GM19025 (cell line): Measurements from ENCODE around the gene CACNB2.

ENCODE experiments used
- ATAC-seq: cut with Tn5 transposase; IDR thresholded peaks from one replicate; pipeline ENCODE4 v1.9.1; 2021; ENCODE audit warnings: mild to moderate bottlenecking, low read depth, moderate library complexity; ENCODE audit not compliant: unreplicated experiment

The CACNB2 gene

GRCh38 chr10:18486438-18486837, 346.2 kb downstream of the CACNB2 start:
- no peak for ATAC-seq

- no peak for ATAC-seq
Measured at GRCh38 chr10:18490755-18491154, 350.5 kb downstream of the CACNB2 start.

GRCh38 chr10:18497806-18498369, 357.7 kb downstream of the CACNB2 start:
- ATAC-seq: no peak

GRCh38 chr10:18498998-18499397, 358.8 kb downstream of the CACNB2 start:
- ATAC-seq: no peak

DNA sequence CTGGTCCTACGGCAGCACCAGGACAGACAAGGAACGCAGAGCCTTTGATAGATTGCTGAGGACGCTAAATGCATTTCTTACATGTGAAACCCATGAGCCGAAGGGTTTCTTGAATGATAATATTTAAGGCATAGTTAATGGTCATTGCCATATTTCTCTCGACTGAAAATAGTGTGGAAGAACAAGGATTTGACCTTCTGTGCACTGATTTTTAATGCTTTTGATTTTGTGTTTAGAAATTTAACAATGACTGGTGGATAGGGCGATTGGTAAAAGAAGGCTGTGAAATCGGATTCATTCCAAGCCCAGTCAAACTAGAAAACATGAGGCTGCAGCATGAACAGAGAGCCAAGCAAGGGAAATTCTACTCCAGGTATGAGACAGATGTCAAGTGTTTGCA, 360.4 kb downstream of the CACNB2 start:
- no peak for ATAC-seq

- ATAC-seq: peak; percentile 95
Measured at GRCh38 chr10:18501198-18501597, 361.0 kb downstream of the CACNB2 start.

- peak; percentile 15 for ATAC-seq
Measured at GRCh38 chr10:18501629-18502028, 361.4 kb downstream of the CACNB2 start.

DNA sequence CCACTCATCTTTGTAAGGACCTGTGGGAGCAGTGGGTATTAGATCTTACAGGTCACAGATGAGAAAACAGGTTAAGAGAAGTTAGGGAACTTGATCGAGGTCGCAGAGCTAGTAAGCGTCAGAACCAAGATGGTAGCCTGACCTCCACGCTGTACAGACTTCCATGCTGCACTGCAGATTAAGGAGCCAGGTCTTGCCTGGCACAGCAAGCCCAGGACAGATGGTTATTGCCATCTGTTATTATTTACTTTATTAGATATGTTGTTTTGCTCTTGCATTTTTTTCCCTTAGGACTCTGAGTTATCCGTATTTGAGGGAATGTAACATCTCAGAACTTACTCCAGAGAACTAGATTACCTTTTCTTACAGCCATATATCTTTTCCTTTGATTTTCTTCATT, 363.9 kb downstream of the CACNB2 start:
- no peak for ATAC-seq

DNA sequence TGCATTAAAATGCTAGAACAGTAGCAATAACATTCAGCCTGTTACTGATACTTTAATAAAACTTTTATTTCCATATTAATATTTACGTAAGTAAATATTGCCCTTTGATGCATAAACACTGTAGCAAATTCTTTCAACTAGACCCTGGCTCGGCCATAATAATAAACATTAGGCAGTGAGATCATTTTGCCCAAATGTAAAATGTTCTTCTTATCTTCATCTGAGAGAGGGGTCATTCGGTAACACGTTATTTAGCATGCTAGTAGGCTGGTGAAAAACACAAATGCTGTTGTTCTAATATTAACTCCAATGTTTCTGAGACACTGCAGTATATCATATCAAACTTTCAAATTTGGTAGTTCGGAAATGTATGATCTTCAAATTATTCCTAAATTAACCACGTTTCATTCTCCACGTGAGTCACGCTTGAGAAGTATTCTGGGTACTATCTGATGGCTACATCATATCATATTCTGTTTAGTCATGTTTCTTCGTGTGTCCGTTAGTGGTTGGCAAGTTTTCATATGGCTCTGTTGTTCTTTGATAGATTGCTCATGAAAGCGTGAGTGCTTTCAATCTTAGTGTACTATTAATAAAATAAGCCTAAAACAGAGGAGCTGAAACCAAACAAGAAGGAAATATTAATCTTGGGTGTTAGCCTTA, 365.4 kb downstream of the CACNB2 start:
- no peak for ATAC-seq

GRCh38 chr10:18508587-18508986, 368.4 kb downstream of the CACNB2 start:
- no peak for ATAC-seq

GRCh38 chr10:18514537-18514936, 374.3 kb downstream of the CACNB2 start:
- ATAC-seq: no peak

DNA sequence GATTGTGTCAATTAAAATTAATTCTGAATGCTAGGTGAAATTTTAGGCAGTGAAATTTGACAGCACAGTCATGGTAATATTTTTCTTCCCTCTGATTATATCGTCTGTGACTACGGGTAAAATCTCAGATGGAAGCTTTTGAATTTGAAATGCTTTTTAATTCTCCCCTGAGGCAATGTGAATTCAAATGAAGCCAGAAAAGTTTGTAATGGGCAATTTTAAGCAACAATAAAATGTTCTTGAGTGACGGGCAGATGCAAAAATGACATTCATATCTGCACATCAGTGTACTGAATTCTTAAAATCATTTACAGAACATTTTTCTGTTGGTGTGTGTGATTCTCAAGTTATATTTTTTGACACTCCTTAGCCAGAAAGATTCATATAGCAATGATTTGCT, 376.6 kb downstream of the CACNB2 start:
- no peak for ATAC-seq

GRCh38 chr10:18523025-18523424, 382.8 kb downstream of the CACNB2 start:
- ATAC-seq: no peak

- ATAC-seq: no peak
Measured at GRCh38 chr10:18523858-18524257, 383.6 kb downstream of the CACNB2 start.

DNA sequence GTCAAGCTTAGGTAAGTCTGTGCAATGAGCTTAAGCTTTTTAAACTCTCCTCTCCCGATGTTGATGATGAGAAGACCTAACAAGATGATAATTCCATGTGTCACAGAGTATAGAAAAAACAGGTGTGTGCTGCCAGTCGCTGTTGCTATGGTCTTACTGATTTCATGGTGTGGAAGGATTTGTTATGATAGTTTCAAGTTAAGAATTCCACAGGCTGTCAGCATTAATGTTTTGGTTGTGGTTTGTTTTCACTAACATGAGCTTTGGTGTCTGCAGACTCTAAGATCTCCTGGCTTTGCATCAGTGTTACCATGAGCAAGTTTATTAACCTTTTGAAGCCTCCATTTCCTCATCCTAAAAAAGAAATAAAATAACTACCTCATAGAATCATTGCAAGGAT, 387.5 kb downstream of the CACNB2 start:
- ATAC-seq: no peak

GRCh38 chr10:18528292-18528691, 388.1 kb downstream of the CACNB2 start:
- no peak for ATAC-seq

DNA sequence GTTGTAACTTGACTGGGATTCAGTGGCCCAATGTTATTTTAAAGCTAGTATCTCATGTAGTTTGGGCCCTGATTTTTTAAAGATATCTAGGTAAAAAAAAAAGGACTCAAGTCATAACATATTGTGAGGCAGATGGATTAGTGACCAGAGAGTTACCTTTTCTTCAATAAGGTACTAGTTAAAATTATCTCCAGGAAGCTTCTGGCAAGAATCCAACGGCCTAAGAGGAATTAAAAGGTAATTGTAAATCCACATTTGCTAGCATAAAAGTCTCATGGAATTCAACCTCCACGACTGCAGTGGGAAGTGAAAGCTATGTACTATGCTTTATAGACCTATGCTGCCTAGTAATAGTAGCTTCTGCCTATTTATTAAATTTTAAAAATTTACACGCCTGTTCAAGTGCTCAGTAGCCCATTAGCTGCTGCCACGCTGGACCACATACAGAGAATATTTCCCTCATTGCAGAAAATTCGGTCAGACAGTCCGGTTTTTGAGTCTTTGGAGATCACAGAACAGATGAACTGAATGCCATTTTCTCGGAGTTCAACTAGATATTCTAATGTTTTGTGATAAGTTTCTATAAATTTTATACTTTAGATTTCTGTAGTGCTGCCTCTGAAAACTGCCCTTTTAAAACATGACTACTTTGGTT, 392.8 kb downstream of the CACNB2 start:
- ATAC-seq: no peak

DNA sequence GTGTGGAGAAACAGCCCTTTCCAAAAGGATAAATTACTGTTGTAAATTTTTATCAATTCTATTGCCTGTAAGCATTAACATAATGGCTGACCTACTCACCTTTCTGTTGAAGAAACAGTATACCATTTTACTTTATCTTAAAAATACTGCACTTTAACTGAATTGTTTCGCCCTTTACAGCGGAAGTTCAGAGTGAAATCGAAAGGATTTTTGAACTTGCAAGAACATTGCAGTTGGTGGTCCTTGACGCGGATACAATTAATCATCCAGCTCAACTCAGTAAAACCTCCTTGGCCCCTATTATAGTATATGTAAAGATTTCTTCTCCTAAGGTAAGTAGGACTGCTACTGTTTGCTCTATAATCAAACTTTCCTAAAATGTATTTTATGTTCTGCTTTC, 393.7 kb downstream of the CACNB2 start:
- no peak for ATAC-seq

DNA sequence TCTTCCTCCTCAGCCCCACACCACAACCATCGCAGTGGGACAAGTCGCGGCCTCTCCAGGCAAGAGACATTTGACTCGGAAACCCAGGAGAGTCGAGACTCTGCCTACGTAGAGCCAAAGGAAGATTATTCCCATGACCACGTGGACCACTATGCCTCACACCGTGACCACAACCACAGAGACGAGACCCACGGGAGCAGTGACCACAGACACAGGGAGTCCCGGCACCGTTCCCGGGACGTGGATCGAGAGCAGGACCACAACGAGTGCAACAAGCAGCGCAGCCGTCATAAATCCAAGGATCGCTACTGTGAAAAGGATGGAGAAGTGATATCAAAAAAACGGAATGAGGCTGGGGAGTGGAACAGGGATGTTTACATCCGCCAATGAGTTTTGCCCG, 399.1 kb downstream of the CACNB2 start:
- ATAC-seq: no peak

- ATAC-seq: no peak
Measured at GRCh38 chr10:18540195-18540594, 400.0 kb downstream of the CACNB2 start.

DNA sequence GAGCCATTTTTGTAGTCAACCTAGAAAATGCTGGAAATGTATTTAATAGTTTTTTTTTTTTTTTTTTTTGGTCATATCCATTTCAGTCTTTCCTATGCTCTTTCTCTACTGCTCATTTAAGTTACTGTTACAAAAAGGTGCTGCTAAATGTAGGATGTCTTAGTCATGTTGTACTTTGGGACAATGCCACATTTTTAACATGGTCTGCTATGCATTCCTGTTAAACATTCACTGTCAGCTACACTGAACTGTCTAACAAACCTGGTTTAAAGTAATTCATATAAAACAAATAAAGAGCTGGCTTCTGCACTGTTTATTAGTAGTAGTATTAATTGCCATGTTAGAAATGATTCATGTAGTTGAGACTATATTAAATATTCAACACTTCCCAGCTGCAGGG, 402.6 kb downstream of the CACNB2 start:
- ATAC-seq: no peak
